Mesenchymal stem cell (in vitro differentiated cells and primary cell): ENCODE measurements around the gene SCNN1A.

ENCODE experiments used
- DNase-seq: peaks from one replicate; pipeline ENCODE4 v3.0.0-alpha.2; 2013
- H2AFZ ChIP-seq: one replicate; pipeline ENCODE4 v1.6.1; 2013; ENCODE audit warnings: low read depth, mild to moderate bottlenecking, control low read depth, inconsistent platforms, low read length, moderate library complexity
- H2AK5ac ChIP-seq: 2 replicates; pipeline ENCODE4 v1.6.1; 2013; ENCODE audit warnings: low read length, moderate library complexity, mild to moderate bottlenecking, inconsistent platforms; ENCODE audit not compliant: severe bottlenecking
- H2BK120ac ChIP-seq: one replicate; pipeline ENCODE4 v1.6.1; 2013; ENCODE audit warnings: low read depth, mild to moderate bottlenecking, inconsistent platforms, low read length, moderate library complexity
- H2BK12ac ChIP-seq, 2 experiments: one replicate each; pipeline ENCODE4 v1.6.1; 2013; ENCODE audit warnings: inconsistent platforms in 2 of 2, low read length in 2 of 2, mild to moderate bottlenecking in 2 of 2, moderate library complexity in 2 of 2, control low read depth in 1 of 2
- H2BK15ac ChIP-seq: one replicate; pipeline ENCODE4 v1.6.1; 2013; ENCODE audit warnings: mild to moderate bottlenecking, low read depth, inconsistent platforms; ENCODE audit not compliant: poor library complexity, severe bottlenecking
- H2BK5ac ChIP-seq: 2 replicates; pipeline ENCODE4 v1.6.1; 2013; ENCODE audit warnings: low read depth, mild to moderate bottlenecking, low read length, control low read depth, inconsistent platforms; ENCODE audit not compliant: poor library complexity, severe bottlenecking
- H3K14ac ChIP-seq, 2 experiments: one replicate each; pipeline ENCODE4 v1.6.1; 2013; ENCODE audit warnings: inconsistent platforms in 2 of 2, low read length in 2 of 2, control low read depth in 1 of 2, mild to moderate bottlenecking in 1 of 2, moderate library complexity in 1 of 2
- H3K18ac ChIP-seq, 2 experiments: one replicate each; pipeline ENCODE4 v1.6.1; 2013; ENCODE audit warnings: inconsistent platforms in 2 of 2, low read length in 2 of 2, control low read depth in 1 of 2, low read depth in 1 of 2, mild to moderate bottlenecking in 1 of 2
- H3K23ac ChIP-seq, 2 experiments: one replicate each; pipeline ENCODE4 v1.6.1; 2013; ENCODE audit warnings: inconsistent platforms in 2 of 2, low read length in 2 of 2, mild to moderate bottlenecking in 2 of 2, moderate library complexity in 2 of 2, control low read depth in 1 of 2
- H3K27ac ChIP-seq: 2 replicates; pipeline ENCODE4 v1.5.1; 2013; ENCODE audit warnings: mild to moderate bottlenecking, moderate library complexity, low read length, control low read depth, inconsistent platforms; ENCODE audit not compliant: poor library complexity, severe bottlenecking
- H3K27me3 ChIP-seq, 2 experiments: 2 replicates each; pipeline versions ENCODE4 v1.6.1 to v1.7.0; 2013; ENCODE audit warnings: low read length in 2 of 2, mild to moderate bottlenecking in 2 of 2, moderate library complexity in 2 of 2, control low read depth in 1 of 2, inconsistent platforms in 1 of 2; ENCODE audit not compliant: control insufficient read depth in 1 of 2, insufficient read depth in 1 of 2
- H3K36me3 ChIP-seq, 2 experiments: 2 replicates each; pipeline versions ENCODE4 v1.6.1 to v1.7.0; 2013; ENCODE audit warnings: low read length in 2 of 2, control low read depth in 1 of 2, inconsistent platforms in 1 of 2, low read depth in 1 of 2, mild to moderate bottlenecking in 1 of 2; ENCODE audit not compliant: insufficient read depth in 2 of 2, control insufficient read depth in 1 of 2
- H3K4ac ChIP-seq, 2 experiments: one replicate each; pipeline ENCODE4 v1.6.1; 2013; ENCODE audit warnings: inconsistent platforms in 2 of 2, low read length in 2 of 2, mild to moderate bottlenecking in 2 of 2, moderate library complexity in 2 of 2, control low read depth in 1 of 2, low read depth in 1 of 2
- H3K4me1 ChIP-seq: 2 replicates; pipeline ENCODE4 v1.6.1; 2013; ENCODE audit warnings: low read depth, low read length, control low read depth; ENCODE audit not compliant: control insufficient read depth, insufficient read depth
- H3K4me2 ChIP-seq: 2 replicates; pipeline ENCODE4 v1.6.1; 2013; ENCODE audit warnings: low read length, mild to moderate bottlenecking, inconsistent platforms; ENCODE audit not compliant: poor library complexity, severe bottlenecking
- H3K4me3 ChIP-seq, 2 experiments: 2 replicates each; pipeline versions ENCODE4 v1.5.1 to v1.7.0; 2013; ENCODE audit warnings: low read length in 2 of 2, mild to moderate bottlenecking in 2 of 2, control low read depth in 1 of 2, low read depth in 1 of 2; ENCODE audit not compliant: insufficient read depth in 1 of 2
- H3K79me1 ChIP-seq: replicated peaks from 2 replicates; pipeline ENCODE4 v1.6.1; 2013; ENCODE audit warnings: mild to moderate bottlenecking, control low read depth, low read length, inconsistent platforms; ENCODE audit not compliant: poor library complexity, severe bottlenecking
- H3K9ac ChIP-seq: 2 replicates; pipeline ENCODE4 v1.7.0; 2013; ENCODE audit warnings: mild to moderate bottlenecking, low read length, moderate library complexity
- H3K9me3 ChIP-seq: 2 replicates; pipeline ENCODE4 v1.7.0; 2013; ENCODE audit warnings: mild to moderate bottlenecking, low read length; ENCODE audit not compliant: control insufficient read depth
- H4K8ac ChIP-seq: one replicate; pipeline ENCODE4 v1.6.1; 2013; ENCODE audit warnings: inconsistent platforms, mild to moderate bottlenecking, low read length, moderate library complexity
- H4K91ac ChIP-seq: one replicate; pipeline ENCODE4 v1.6.1; 2013; ENCODE audit warnings: mild to moderate bottlenecking, low read length, inconsistent platforms
- WGBS: methylation state at CpG from one replicate; pipeline ENCODE4 v1.1.7; 2013; ENCODE audit warnings: mixed read lengths; 5-methylcytosine and 5-hydroxymethylcytosine counted together

Gene SCNN1A

GRCh38 chr12:6351622-6352021 is 23.7 kb downstream of the SCNN1A start:
- H3K18ac ChIP-seq: no peak overlapping the region
- H2BK15ac ChIP-seq: no peak overlapping the region
- no peak overlapping the region for H2BK12ac ChIP-seq
- H3K27me3 ChIP-seq: peaks cover 0 to 14% of the 10 kb centered on the region in 2 experiments
- H3K14ac ChIP-seq: no peak overlapping the region
- no peak overlapping the region for H3K23ac ChIP-seq
- H3K4me3 ChIP-seq: no peak overlapping the region
- no peak overlapping the region for H2AK5ac ChIP-seq
- H2BK5ac ChIP-seq: no peak overlapping the region
- 97% methylated on average over 5 of the region's 5 CpGs for WGBS
- H3K9me3 ChIP-seq: no peaks in the 10 kb centered on the region
- H4K91ac ChIP-seq: no peak overlapping the region
- H3K4me2 ChIP-seq: no peak overlapping the region
- H3K9ac ChIP-seq: no peak overlapping the region
- no peak overlapping the region for H4K8ac ChIP-seq
- no peak overlapping the region for H3K4ac ChIP-seq
- H3K27ac ChIP-seq: no peak overlapping the region
- H3K79me1 ChIP-seq: no peaks in the 10 kb centered on the region
- H3K4me1 ChIP-seq: peaks cover 11% of the 10 kb centered on the region
- H3K36me3 ChIP-seq: no peaks in the 10 kb centered on the region
- H2AFZ ChIP-seq: no peak overlapping the region
- H2BK120ac ChIP-seq: no peak overlapping the region
- DNase-seq: no peak

GRCh38 chr12:6347367-6348338 is 27.7 kb downstream of the SCNN1A start:
- no peak overlapping the region for H3K4ac ChIP-seq
- peak overlapping the region in 1 of 2 experiments; percentile 5 for H3K18ac ChIP-seq
- 84% methylated on average over 14 of the region's 19 CpGs for WGBS
- no peak overlapping the region for H2BK15ac ChIP-seq
- no peaks in the 10 kb centered on the region for H3K27me3 ChIP-seq
- H3K79me1 ChIP-seq: peaks cover 2% of the 10 kb centered on the region
- no peak overlapping the region for H4K91ac ChIP-seq
- no peak overlapping the region for H2AK5ac ChIP-seq
- no peak overlapping the region for H4K8ac ChIP-seq
- H3K36me3 ChIP-seq: no peaks in the 10 kb centered on the region
- H3K23ac ChIP-seq: no peak overlapping the region
- no peak for DNase-seq
- H3K27ac ChIP-seq: no peak overlapping the region
- no peak overlapping the region for H3K14ac ChIP-seq
- no peak overlapping the region for H2AFZ ChIP-seq
- H3K9ac ChIP-seq: peak overlapping the region; percentile 61
- peak overlapping the region; percentile 1 to 47 for H2BK12ac ChIP-seq
- no peaks in the 10 kb centered on the region for H3K9me3 ChIP-seq
- no peak overlapping the region for H3K4me2 ChIP-seq
- no peak overlapping the region for H2BK120ac ChIP-seq
- no peak overlapping the region for H2BK5ac ChIP-seq
- H3K4me1 ChIP-seq: peaks cover 14% of the 10 kb centered on the region
- peak overlapping the region in 1 of 2 experiments; percentile 34 for H3K4me3 ChIP-seq

- Histone ChIP-seq H3K9me3 (no peaks in the 10 kb centered on the region), H3K79me1 (peaks cover 4% of the 10 kb centered on the region), H2BK15ac (no peak overlapping the region), H4K91ac (no peak overlapping the region), H3K18ac (no peak overlapping the region), H3K27me3 (no peaks in the 10 kb centered on the region), H3K9ac (peak overlapping the region; percentile 61), H3K4me1 (peaks cover 14% of the 10 kb centered on the region), H2BK12ac (no peak overlapping the region), H3K27ac (no peak overlapping the region), H3K4me3 (no peak overlapping the region), H3K4ac (no peak overlapping the region), H3K14ac (no peak overlapping the region), H2AK5ac (no peak overlapping the region), H3K36me3 (no peaks in the 10 kb centered on the region), H4K8ac (no peak overlapping the region), H3K23ac (no peak overlapping the region), H2AFZ (no peak overlapping the region), H2BK120ac (no peak overlapping the region), H2BK5ac (no peak overlapping the region), H3K4me2 (no peak overlapping the region)
- 96% methylated on average over 8 of the region's 8 CpGs for whole genome bisulfite sequencing
- DNase-seq: no peak
These were observed 28.4 kb downstream of the SCNN1A start for GRCh38 chr12:6346942-6347341.

- Histone ChIP-seq H4K91ac (no peak overlapping the region), H3K36me3 (no peaks in the 10 kb centered on the region), H3K4me3 (no peak overlapping the region), H3K4ac (no peak overlapping the region), H2BK12ac (no peak overlapping the region), H3K27ac (no peak overlapping the region), H2BK5ac (no peak overlapping the region), H2BK120ac (no peak overlapping the region), H3K23ac (no peak overlapping the region), H4K8ac (no peak overlapping the region), H3K27me3 (no peaks in the 10 kb centered on the region), H2AK5ac (peak overlapping the region; percentile 36), H3K18ac (no peak overlapping the region), H2BK15ac (no peak overlapping the region), H3K79me1 (peaks cover 4% of the 10 kb centered on the region), H3K4me2 (no peak overlapping the region), H3K9me3 (no peaks in the 10 kb centered on the region), H3K9ac (no peak overlapping the region), H3K14ac (no peak overlapping the region), H3K4me1 (peaks cover 14% of the 10 kb centered on the region), H2AFZ (no peak overlapping the region)
- no peak for DNase-seq
- 94% methylated on average over 5 of the region's 5 CpGs for WGBS
These were observed 29.0 kb downstream of the SCNN1A start for GRCh38 chr12:6346235-6346832.
